ENCODE measurements around the gene AFAP1. TPM values are rescaled to one million over a fixed set of nuclear protein-coding genes. Genes with fewer than 3 reads are reported as not detected.

Gene AFAP1
- total RNA-seq, 1 experiment from 2014 or later = 22.5 TPM

GRCh38 chr4:7746351-7747061 lies 193.2 kb downstream of the AFAP1 start:
- DNase-seq (ENCODE audit: unreplicated experiment) = no peak
- no peak for TF ChIP-seq CTCF (IDR thresholded peaks at IDR 0.05; ENCODE audit: unreplicated experiment)
- Mint-ChIP-seq H3K36me3 (ENCODE audit: insufficient read depth, unreplicated experiment) (no peaks in the 10 kb centered on the region), H3K4me3 (ENCODE audit: unreplicated experiment) (no peak overlapping the region), H3K27ac (ENCODE audit: low read depth, unreplicated experiment) (no peak overlapping the region), H3K4me1 (ENCODE audit: insufficient read depth, unreplicated experiment) (peaks cover 21% of the 10 kb centered on the region), H3K27me3 (ENCODE audit: insufficient read depth, unreplicated experiment) (no peaks in the 10 kb centered on the region), H3K9me3 (ENCODE audit: unreplicated experiment) (no peaks in the 10 kb centered on the region)
- no TSS peak for BruUV-seq (replicated peaks)
- intact Hi-C loops (cut with micrococcal nuclease) = no loop called here
- CTCF ChIA-PET = interaction anchor here (1.1 kb wide), 1 partner anchor 16 kb away, joined by 4 read pairs; no protein-coding TSS in a partner anchor
- POLR2A ChIA-PET = no interaction called here

GRCh38 chr4:7745301-7745885 lies 194.3 kb downstream of the AFAP1 start:
- no TSS peak for BruUV-seq (replicated peaks)
- Mint-ChIP-seq H3K36me3 (ENCODE audit: insufficient read depth, unreplicated experiment) (no peaks in the 10 kb centered on the region), H3K9me3 (ENCODE audit: unreplicated experiment) (no peaks in the 10 kb centered on the region), H3K4me3 (ENCODE audit: unreplicated experiment) (no peak overlapping the region), H3K27ac (ENCODE audit: low read depth, unreplicated experiment) (no peak overlapping the region), H3K27me3 (ENCODE audit: insufficient read depth, unreplicated experiment) (no peaks in the 10 kb centered on the region), H3K4me1 (ENCODE audit: insufficient read depth, unreplicated experiment) (peaks cover 21% of the 10 kb centered on the region)
- DNase-seq (ENCODE audit: unreplicated experiment) = no peak
- intact Hi-C loops (cut with micrococcal nuclease) = no loop called here
- ChIA-PET CTCF (no interaction called here), POLR2A (no interaction called here)
- no peak for TF ChIP-seq CTCF (IDR thresholded peaks at IDR 0.05; ENCODE audit: unreplicated experiment)

DNA sequence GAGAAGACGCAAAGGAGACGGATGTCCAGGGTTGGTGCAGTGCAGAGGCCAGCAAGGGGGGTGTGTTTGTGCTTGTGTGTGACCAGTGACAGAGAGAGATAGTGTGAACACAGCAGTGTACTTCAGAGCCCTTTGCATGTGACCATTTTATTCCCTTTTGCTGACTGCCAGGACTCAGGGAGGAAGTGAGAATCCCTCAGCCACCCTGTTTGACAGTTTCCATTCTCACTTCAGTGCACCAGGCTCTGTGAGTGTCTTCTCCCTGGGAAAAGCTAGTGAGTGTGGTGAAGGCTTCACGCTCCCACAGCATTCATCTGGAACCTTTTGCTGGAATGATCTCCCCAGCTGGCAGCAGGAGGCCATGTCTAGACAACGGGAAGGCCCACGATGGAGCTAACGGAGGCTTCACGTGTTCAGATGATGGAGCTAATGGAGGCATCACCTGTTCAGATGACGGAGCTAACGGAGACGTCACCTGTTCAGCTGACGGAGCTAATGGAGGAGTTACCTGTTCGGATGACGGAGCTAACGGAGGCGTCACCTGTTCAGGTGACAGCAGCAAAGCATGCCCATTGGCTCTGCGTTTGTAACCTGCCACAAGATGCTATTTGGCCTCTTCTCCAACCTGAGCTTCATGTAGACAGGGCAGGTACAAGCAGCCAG lies 195.4 kb downstream of the AFAP1 start:
- ChIA-PET CTCF (interaction anchor here (0.5 to 0.9 kb wide), 3 partner anchors 243 to 665 kb away, joined by 3 to 6 read pairs (median 3); no protein-coding TSS in a partner anchor), POLR2A (no interaction called here)
- H3K9me3 Mint-ChIP-seq (ENCODE audit: unreplicated experiment) = no peaks in the 10 kb centered on the region
- DNase-seq (ENCODE audit: unreplicated experiment) = no peak
- no TSS peak for BruUV-seq (replicated peaks)
- no peak overlapping the region for H3K4me3 Mint-ChIP-seq (ENCODE audit: unreplicated experiment)
- no peaks in the 10 kb centered on the region for H3K27me3 Mint-ChIP-seq (ENCODE audit: insufficient read depth, unreplicated experiment)
- intact Hi-C loops (cut with micrococcal nuclease) = no loop called here
- H3K36me3 Mint-ChIP-seq (ENCODE audit: insufficient read depth, unreplicated experiment) = no peaks in the 10 kb centered on the region
- H3K27ac Mint-ChIP-seq (ENCODE audit: low read depth, unreplicated experiment) = peak overlapping the region; percentile 5
- no peak for TF ChIP-seq CTCF (IDR thresholded peaks at IDR 0.05; ENCODE audit: unreplicated experiment)
- peaks cover 15% of the 10 kb centered on the region for H3K4me1 Mint-ChIP-seq (ENCODE audit: insufficient read depth, unreplicated experiment)

DNA sequence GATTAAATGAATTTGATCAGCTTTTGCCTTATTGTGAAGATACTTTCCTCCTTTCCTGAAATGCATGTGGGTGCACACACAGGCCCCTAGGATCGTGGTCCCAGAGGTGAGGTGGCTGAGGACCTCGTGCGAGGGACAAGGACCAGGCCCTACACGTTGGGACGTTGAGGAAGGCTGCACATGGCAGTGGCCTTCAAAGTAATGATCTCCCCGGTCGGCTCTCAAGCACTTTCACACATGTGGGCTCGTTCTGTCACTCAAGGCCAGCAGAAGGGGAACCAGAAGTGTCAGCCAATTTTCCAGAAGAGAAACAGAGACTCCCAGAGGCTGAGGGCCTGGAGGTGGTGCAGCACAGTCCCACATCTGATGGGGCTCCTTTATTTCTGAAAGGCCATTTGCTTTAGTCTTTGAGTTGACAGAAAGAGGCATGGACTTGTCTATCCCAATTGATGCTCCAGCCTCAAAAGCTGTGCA lies 196.8 kb downstream of the AFAP1 start:
- Mint-ChIP-seq H3K27ac (ENCODE audit: low read depth, unreplicated experiment) (no peak overlapping the region), H3K9me3 (ENCODE audit: unreplicated experiment) (no peaks in the 10 kb centered on the region), H3K4me1 (ENCODE audit: insufficient read depth, unreplicated experiment) (peaks cover 9% of the 10 kb centered on the region), H3K4me3 (ENCODE audit: unreplicated experiment) (no peak overlapping the region), H3K27me3 (ENCODE audit: insufficient read depth, unreplicated experiment) (no peaks in the 10 kb centered on the region), H3K36me3 (ENCODE audit: insufficient read depth, unreplicated experiment) (no peaks in the 10 kb centered on the region)
- ChIA-PET POLR2A (no interaction called here), CTCF (no interaction called here)
- TF ChIP-seq CTCF (IDR thresholded peaks at IDR 0.05; ENCODE audit: unreplicated experiment) = no peak
- DNase-seq (ENCODE audit: unreplicated experiment) = no peak
- no TSS peak for BruUV-seq (replicated peaks)
- intact Hi-C loops (cut with micrococcal nuclease) = no loop called here

Data from MCF 10A (cell line).